ENCODE results near the gene GLP2R.

Gene GLP2R

GRCh38 chr17:9845306-9845705 is 19.6 kb downstream of the GLP2R start:
- TF ChIP-seq SPI1 (IDR thresholded peaks at IDR 0.05; ENCODE audit: borderline replicate concordance, low read depth) (no peak), REST (IDR thresholded peaks at IDR 0.05; ENCODE audit: insufficient replicate concordance, low read depth) (no peak), CTCF (IDR thresholded peaks at IDR 0.05; ENCODE audit: insufficient read depth, low read length) (no peak), POLR2AphosphoS5 (IDR thresholded peaks at IDR 0.05; ENCODE audit: low read depth) (no peak), GABPA (IDR thresholded peaks at IDR 0.05; ENCODE audit: low read depth) (no peak)
- Histone ChIP-seq H3K27me3 (ENCODE audit: insufficient read depth, poor library complexity, severe bottlenecking) (no peaks in the 10 kb centered on the region), H3K27ac (replicated peaks) (no peak overlapping the region), H3K4me3 (replicated peaks; ENCODE audit: insufficient read depth, low read length) (no peak overlapping the region)
- no peak for DNase-seq (ENCODE audit: low read depth in 1 of 2, low spot score in 1 of 2)

GRCh38 chr17:9850151-9850550 is 24.4 kb downstream of the GLP2R start:
- TF ChIP-seq SPI1 (IDR thresholded peaks at IDR 0.05; ENCODE audit: borderline replicate concordance, low read depth): no peak
- TF ChIP-seq CTCF (IDR thresholded peaks at IDR 0.05; ENCODE audit: insufficient read depth, low read length): no peak
- no peak for TF ChIP-seq REST (IDR thresholded peaks at IDR 0.05; ENCODE audit: insufficient replicate concordance, low read depth)
- TF ChIP-seq GABPA (IDR thresholded peaks at IDR 0.05; ENCODE audit: low read depth): no peak
- TF ChIP-seq POLR2AphosphoS5 (IDR thresholded peaks at IDR 0.05; ENCODE audit: low read depth): no peak

GRCh38 chr17:9854255-9854654 is 28.5 kb downstream of the GLP2R start:
- no peak for TF ChIP-seq REST (IDR thresholded peaks at IDR 0.05; ENCODE audit: insufficient replicate concordance, low read depth)
- TF ChIP-seq CTCF (IDR thresholded peaks at IDR 0.05; ENCODE audit: insufficient read depth, low read length): no peak
- no peak for TF ChIP-seq SPI1 (IDR thresholded peaks at IDR 0.05; ENCODE audit: borderline replicate concordance, low read depth)
- no peak for TF ChIP-seq GABPA (IDR thresholded peaks at IDR 0.05; ENCODE audit: low read depth)
- no peak for TF ChIP-seq POLR2AphosphoS5 (IDR thresholded peaks at IDR 0.05; ENCODE audit: low read depth)
- DNase-seq (ENCODE audit: low read depth in 1 of 2, low spot score in 1 of 2): no peak
- Histone ChIP-seq H3K27me3 (ENCODE audit: insufficient read depth, poor library complexity, severe bottlenecking) (no peaks in the 10 kb centered on the region), H3K4me3 (replicated peaks; ENCODE audit: insufficient read depth, low read length) (no peak overlapping the region), H3K27ac (replicated peaks) (no peak overlapping the region)

More at GRCh38 chr17:9850151-9850550, 24.4 kb downstream of the GLP2R start:
- no peak for DNase-seq (ENCODE audit: low read depth in 1 of 2, low spot score in 1 of 2)
- Histone ChIP-seq H3K27me3 (ENCODE audit: insufficient read depth, poor library complexity, severe bottlenecking) (no peaks in the 10 kb centered on the region), H3K4me3 (replicated peaks; ENCODE audit: insufficient read depth, low read length) (no peak overlapping the region), H3K27ac (replicated peaks) (no peak overlapping the region)
